DMS114 treated with DMSO at 0.1 percent for 48 hours (cell line): ENCODE data around the gene LOXL3.
A peak's percentile ranks its signal among the peaks of the same experiment; 100 is the strongest.
"Not testable (repeated sequence)": the region's sequence is repeated elsewhere in the genome, so short reads cannot be mapped to it uniquely, and the experiment has no call there.

Experiments used
- DNase-seq: peaks from one replicate; lab custom pipeline; 2025; ENCODE audit not compliant: unreplicated experiment; lab: John Stamatoyannopoulos, UW

The LOXL3 gene

GRCh38 chr2:74493546-74493945 is 60.2 kb downstream of the LOXL3 start:
- DNase-seq = no peak

GRCh38 chr2:74491648-74492544 is 61.8 kb downstream of the LOXL3 start:
- DNase-seq = no peak

DNA sequence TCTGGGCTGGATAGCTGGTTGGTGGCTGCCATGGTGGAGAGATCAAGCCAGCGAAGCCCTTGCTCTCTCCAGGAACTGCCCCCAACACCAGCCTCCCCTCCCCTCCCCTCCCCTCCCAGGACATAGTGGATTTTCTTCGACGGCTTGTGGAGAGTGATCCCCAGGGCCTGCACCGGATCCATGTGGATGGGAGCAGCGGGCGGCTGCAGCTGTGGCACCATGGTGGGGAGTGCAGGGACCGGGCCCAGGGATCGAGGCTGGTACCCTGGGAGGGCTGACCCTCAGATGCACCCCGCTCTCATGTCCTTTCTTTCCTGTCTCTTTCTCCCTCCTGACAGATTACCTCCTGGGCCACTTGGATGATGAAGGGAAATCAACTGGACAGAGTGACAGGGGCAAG is 63.8 kb downstream of the LOXL3 start:
- DNase-seq = no peak

GRCh38 chr2:74488643-74489481 is 64.9 kb downstream of the LOXL3 start:
- DNase-seq = no peak

GRCh38 chr2:74486141-74486540 is 67.6 kb downstream of the LOXL3 start:
- no peak for DNase-seq

DNA sequence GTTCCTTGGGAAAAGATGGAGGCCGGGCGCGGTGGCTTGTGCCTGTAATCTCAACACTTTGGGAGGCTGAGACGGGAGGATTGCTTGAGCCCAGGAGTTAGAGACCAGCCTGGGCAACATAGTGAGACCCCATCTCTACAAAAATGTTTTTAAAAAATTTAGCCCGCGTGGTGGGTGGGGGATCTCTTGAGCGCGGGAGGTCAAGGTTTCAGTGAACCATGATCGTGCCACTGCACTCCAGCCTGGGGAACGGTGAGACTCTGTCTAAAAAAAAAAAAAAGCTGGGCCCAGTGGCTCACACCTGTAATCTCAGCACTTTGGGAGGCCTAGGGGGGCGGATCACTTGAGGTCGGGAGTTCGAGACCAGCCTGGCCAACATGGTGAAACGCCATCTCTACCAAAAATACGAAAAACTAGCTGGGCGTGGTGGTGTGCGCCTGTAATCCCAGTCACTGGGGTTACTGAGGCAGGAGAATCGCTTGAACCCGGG is 70.0 kb downstream of the LOXL3 start:
- not testable (repeated sequence) for DNase-seq

GRCh38 chr2:74482801-74483674 is 70.7 kb downstream of the LOXL3 start, which contains the start of the genes CCDC142 and TTC31:
Gene CCDC142 (minus strand): TSS chr2:74482998. CDS start chr2:74482837, 161 bp downstream.
Gene TTC31 (plus strand): TSS chr2:74483081. CDS start chr2:74483096, 15 bp downstream.
- DNase-seq = peak; percentile 98
